Activated CD8-positive, alpha-beta T cell treated with anti-CD3 and anti-CD28 coated beads for 36 hours (primary cell): ENCODE results near the gene CCL2. TPM values are rescaled to one million over a fixed set of nuclear protein-coding genes. Genes with fewer than 3 reads are reported as not detected.

Source experiments
- ATAC-seq: fragments of 200-7000 bp; cut with Tn5 transposase; one replicate; pipeline ENCODE4 v1.10.0; 2021; ENCODE audit warnings: mild to moderate bottlenecking, moderate library complexity
- CTCF ChIA-PET: fragments of 350-600 bp; sonication (Branson Sonifier 250); formaldehyde crosslinking; loops from one replicate; lab custom pipeline; 2021; ENCODE audit warnings: antibody characterized with exemption; lab: Charles Lee
- POLR2A ChIA-PET: fragments of 350-600 bp; sonication (Branson Sonifier 250); formaldehyde crosslinking; loops from one replicate; lab custom pipeline; 2021; ENCODE audit warnings: antibody characterized with exemption; lab: Charles Lee
- DNase-seq: peaks from one replicate; pipeline ENCODE4 v3.0.0-alpha.2; 2020
- H3K27ac Mint-ChIP-seq: one replicate; pipeline ENCODE4 v1.8.0; 2021; ENCODE audit warnings: mild to moderate bottlenecking, mixed read lengths
- H3K27me3 Mint-ChIP-seq: one replicate; pipeline ENCODE4 v1.8.0; 2021; ENCODE audit warnings: mixed read lengths
- H3K36me3 Mint-ChIP-seq: one replicate; pipeline ENCODE4 v1.8.0; 2021; ENCODE audit warnings: low read depth, mixed read lengths
- H3K4me1 Mint-ChIP-seq: one replicate; pipeline ENCODE4 v1.8.0; 2021; ENCODE audit warnings: low read depth, mixed read lengths
- H3K4me3 Mint-ChIP-seq: one replicate; pipeline ENCODE4 v1.8.0; 2021; ENCODE audit warnings: mild to moderate bottlenecking, moderate library complexity, mixed read lengths
- H3K9me3 Mint-ChIP-seq: one replicate; pipeline ENCODE4 v1.8.0; 2021; ENCODE audit warnings: mixed read lengths
- intact Hi-C: fragments of 100-400 bp; cut with micrococcal nuclease; formaldehyde crosslinking; loops from one replicate; pipeline ENCODE4 v1.10.0; 2022
- total RNA-seq, 2 experiments: library from RNA; stranded (reverse); gene quantifications; one replicate each; pipeline ENCODE4 v1.2.3, GENCODE V29; 2021
- TF ChIP-seq, protein P1 (sequence below): fragments of 200-600 bp; IDR thresholded peaks from one replicate; pipeline ENCODE4 v1.8.0; 2022; ENCODE audit warnings: antibody characterized with exemption, mild to moderate bottlenecking

CCL2 gene
- total RNA-seq, 2 experiments from 2014 or later, result not detected

- H3K4me3 Mint-ChIP-seq, result no peak overlapping the region
- no peaks in the 10 kb centered on the region for H3K36me3 Mint-ChIP-seq
Observed at GRCh38 chr17:34243364-34244320, 11.4 kb upstream of the CCL2 start.

GRCh38 chr17:34245351-34245905 is 9.7 kb upstream of the CCL2 start:
- CTCF ChIA-PET, result no interaction called here
- DNase-seq (no peak), ATAC-seq (no peak)
- no peaks in the 10 kb centered on the region for H3K4me1 Mint-ChIP-seq
- no peak overlapping the region for H3K27ac Mint-ChIP-seq
- no peak overlapping the region for H3K4me3 Mint-ChIP-seq
- no peaks in the 10 kb centered on the region for H3K36me3 Mint-ChIP-seq
- TF ChIP-seq, protein P1, sequence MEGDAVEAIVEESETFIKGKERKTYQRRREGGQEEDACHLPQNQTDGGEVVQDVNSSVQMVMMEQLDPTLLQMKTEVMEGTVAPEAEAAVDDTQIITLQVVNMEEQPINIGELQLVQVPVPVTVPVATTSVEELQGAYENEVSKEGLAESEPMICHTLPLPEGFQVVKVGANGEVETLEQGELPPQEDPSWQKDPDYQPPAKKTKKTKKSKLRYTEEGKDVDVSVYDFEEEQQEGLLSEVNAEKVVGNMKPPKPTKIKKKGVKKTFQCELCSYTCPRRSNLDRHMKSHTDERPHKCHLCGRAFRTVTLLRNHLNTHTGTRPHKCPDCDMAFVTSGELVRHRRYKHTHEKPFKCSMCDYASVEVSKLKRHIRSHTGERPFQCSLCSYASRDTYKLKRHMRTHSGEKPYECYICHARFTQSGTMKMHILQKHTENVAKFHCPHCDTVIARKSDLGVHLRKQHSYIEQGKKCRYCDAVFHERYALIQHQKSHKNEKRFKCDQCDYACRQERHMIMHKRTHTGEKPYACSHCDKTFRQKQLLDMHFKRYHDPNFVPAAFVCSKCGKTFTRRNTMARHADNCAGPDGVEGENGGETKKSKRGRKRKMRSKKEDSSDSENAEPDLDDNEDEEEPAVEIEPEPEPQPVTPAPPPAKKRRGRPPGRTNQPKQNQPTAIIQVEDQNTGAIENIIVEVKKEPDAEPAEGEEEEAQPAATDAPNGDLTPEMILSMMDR, result no peak
- peaks cover 5% of the 10 kb centered on the region for H3K27me3 Mint-ChIP-seq
- no peaks in the 10 kb centered on the region for H3K9me3 Mint-ChIP-seq
- intact Hi-C loops, result no loop called here
- POLR2A ChIA-PET, result no interaction called here

More at GRCh38 chr17:34243364-34244320, 11.4 kb upstream of the CCL2 start:
- intact Hi-C loops, result no loop called here
- no peaks in the 10 kb centered on the region for H3K4me1 Mint-ChIP-seq
- no peak for ATAC-seq
- CTCF ChIA-PET, result no interaction called here
- peaks cover 10% of the 10 kb centered on the region for H3K27me3 Mint-ChIP-seq
- no peak overlapping the region for H3K27ac Mint-ChIP-seq
- POLR2A ChIA-PET, result no interaction called here
- DNase-seq, result no peak
- no peaks in the 10 kb centered on the region for H3K9me3 Mint-ChIP-seq
- TF ChIP-seq, protein P1, result no peak

DNA sequence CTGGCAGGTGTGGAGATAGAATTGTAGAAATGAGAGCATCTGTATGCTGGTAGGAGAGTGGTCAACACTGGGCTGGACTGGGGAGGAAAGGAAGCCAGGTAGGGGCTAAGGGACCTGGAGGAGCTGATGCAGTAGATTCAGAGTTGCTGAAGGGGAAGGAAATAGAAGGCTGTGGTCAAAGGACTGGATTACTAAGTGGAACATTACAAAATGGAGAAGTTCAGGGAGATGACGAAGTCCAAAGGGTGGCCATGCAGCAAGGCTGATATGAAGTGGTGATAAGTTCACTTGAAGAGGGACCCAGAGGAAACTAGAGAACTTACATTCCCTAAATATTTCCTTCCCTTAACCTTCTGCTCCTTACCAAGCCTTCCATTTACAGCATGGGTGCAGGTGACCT is 8.6 kb upstream of the CCL2 start:
- H3K9me3 Mint-ChIP-seq, result no peaks in the 10 kb centered on the region
- H3K27me3 Mint-ChIP-seq, result peaks cover 3% of the 10 kb centered on the region
- no peaks in the 10 kb centered on the region for H3K36me3 Mint-ChIP-seq
- CTCF ChIA-PET, result no interaction called here
- ATAC-seq (no peak), DNase-seq (no peak)
- TF ChIP-seq, protein P1, result no peak
- H3K4me3 Mint-ChIP-seq, result no peak overlapping the region
- intact Hi-C loops, result no loop called here
- no peak overlapping the region for H3K27ac Mint-ChIP-seq
- H3K4me1 Mint-ChIP-seq, result no peaks in the 10 kb centered on the region
- POLR2A ChIA-PET, result no interaction called here

GRCh38 chr17:34246881-34247280 is 8.2 kb upstream of the CCL2 start:
- ChIA-PET CTCF (no interaction called here), POLR2A (no interaction called here)
- Mint-ChIP-seq H3K4me1 (no peaks in the 10 kb centered on the region), H3K27ac (no peak overlapping the region), H3K27me3 (peaks cover 5% of the 10 kb centered on the region), H3K9me3 (no peaks in the 10 kb centered on the region), H3K36me3 (no peaks in the 10 kb centered on the region), H3K4me3 (no peak overlapping the region)
- ATAC-seq, result no peak
- DNase-seq, result no peak
- TF ChIP-seq, protein P1, result no peak
- intact Hi-C loops, result no loop called here

DNA sequence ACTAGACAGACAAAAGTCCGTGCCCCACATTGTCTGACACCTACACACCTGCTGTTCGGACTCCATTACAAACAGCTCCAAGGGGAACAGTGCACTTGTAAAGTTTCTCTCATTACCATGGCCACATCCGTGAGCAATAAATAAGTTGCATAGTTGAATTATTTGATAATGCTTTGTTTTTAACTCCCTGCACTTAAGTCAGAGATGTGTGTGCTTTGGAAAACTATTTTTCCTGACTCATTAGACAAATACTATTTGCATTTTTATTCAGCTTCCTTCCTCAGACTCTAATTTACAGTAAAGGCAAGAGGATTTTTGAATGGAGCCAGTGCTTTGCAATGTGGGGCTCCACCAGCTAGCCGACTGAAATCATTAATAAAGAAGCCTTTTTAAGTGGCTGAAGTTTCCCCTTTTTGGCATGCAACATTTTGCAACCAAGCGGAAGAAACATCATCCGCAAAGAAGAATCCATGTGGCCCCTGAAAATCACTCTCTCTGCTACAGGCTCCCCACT is 6.5 kb upstream of the CCL2 start:
- ChIA-PET CTCF (no interaction called here), POLR2A (no interaction called here)
- no peaks in the 10 kb centered on the region for H3K4me1 Mint-ChIP-seq
- ATAC-seq (no peak), DNase-seq (no peak)
- H3K36me3 Mint-ChIP-seq, result no peaks in the 10 kb centered on the region
- no peak overlapping the region for H3K27ac Mint-ChIP-seq
- no peak overlapping the region for H3K4me3 Mint-ChIP-seq
- H3K9me3 Mint-ChIP-seq, result no peaks in the 10 kb centered on the region
- TF ChIP-seq, protein P1, result no peak
- H3K27me3 Mint-ChIP-seq, result peaks cover 8% of the 10 kb centered on the region
- intact Hi-C loops, result no loop called here
